ENCODE data around the gene SMC4. TPM values are rescaled to one million over a fixed set of nuclear protein-coding genes. Genes with fewer than 3 reads are reported as not detected.

SMC4 gene
- total RNA-seq, 3 donors from 2014 or later: 36.3 to 54.1 (median 36.8) TPM

GRCh38 chr3:160482796-160483195 is 83.3 kb downstream of the SMC4 start:
- intact Hi-C loops (cut with DNase I, micrococcal nuclease): no loop called here
- H3K36me3 ChIP-seq (ENCODE audit: low read depth): no peaks in the 10 kb centered on the region
- H3K9me3 ChIP-seq: no peaks in the 10 kb centered on the region
- DNase-seq: no peak
- TF ChIP-seq, protein P1, sequence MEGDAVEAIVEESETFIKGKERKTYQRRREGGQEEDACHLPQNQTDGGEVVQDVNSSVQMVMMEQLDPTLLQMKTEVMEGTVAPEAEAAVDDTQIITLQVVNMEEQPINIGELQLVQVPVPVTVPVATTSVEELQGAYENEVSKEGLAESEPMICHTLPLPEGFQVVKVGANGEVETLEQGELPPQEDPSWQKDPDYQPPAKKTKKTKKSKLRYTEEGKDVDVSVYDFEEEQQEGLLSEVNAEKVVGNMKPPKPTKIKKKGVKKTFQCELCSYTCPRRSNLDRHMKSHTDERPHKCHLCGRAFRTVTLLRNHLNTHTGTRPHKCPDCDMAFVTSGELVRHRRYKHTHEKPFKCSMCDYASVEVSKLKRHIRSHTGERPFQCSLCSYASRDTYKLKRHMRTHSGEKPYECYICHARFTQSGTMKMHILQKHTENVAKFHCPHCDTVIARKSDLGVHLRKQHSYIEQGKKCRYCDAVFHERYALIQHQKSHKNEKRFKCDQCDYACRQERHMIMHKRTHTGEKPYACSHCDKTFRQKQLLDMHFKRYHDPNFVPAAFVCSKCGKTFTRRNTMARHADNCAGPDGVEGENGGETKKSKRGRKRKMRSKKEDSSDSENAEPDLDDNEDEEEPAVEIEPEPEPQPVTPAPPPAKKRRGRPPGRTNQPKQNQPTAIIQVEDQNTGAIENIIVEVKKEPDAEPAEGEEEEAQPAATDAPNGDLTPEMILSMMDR (IDR thresholded peaks at IDR 0.05): no peak
- no peaks in the 10 kb centered on the region for H3K4me1 ChIP-seq (ENCODE audit: low read depth)
- H3K4me3 ChIP-seq: no peak overlapping the region
- ATAC-seq: no peak

Small RNA genes within 50 kb of the gene (microRNA-seq; reads per million reads assigned to microRNA genes)
- gene MIR15B: 2,690 reads per million, percentile 88 among the genes with 10 or more reads in this experiment
- 562 reads per million, percentile 79 among the genes with 10 or more reads in this experiment for gene MIR16-2

Other genes with a start within 250 kb of the SMC4 start
- 10 to 100 TPM in 1 of 3 donors, 1 to 10 TPM in 1, under 1 TPM in 1; 0.38 to 20.0 (median 1.5) TPM for gene C3orf80, start 174.2 kb upstream of the SMC4 start, total RNA-seq
- gene IFT80, start 425 bp upstream of the SMC4 start, total RNA-seq: 10 to 100 TPM; 13.2 to 18.3 (median 16.2) TPM
- gene TRIM59, start 50.1 kb downstream of the SMC4 start, total RNA-seq: 1 to 10 TPM; 5.3 to 7.2 (median 6.0) TPM
- 10 to 100 TPM; 46.2 to 91.0 (median 48.1) TPM for gene KPNA4, start 165.9 kb downstream of the SMC4 start, total RNA-seq